ENCODE data around the gene SIK3.

GRCh38 chr11:116812109-116812508 is 286.1 kb downstream of the SIK3 start:
- no peak for TF ChIP-seq CTCF (IDR thresholded peaks at IDR 0.05)
- TF ChIP-seq POLR2A (IDR thresholded peaks at IDR 0.05), result no peak
